Panc1 (cell line): ENCODE results near the gene FANCC. TPM values are rescaled to one million over a fixed set of nuclear protein-coding genes. Genes with fewer than 3 reads are reported as not detected.

Experiments used
- ATAC-seq: fragments of 200-7000 bp; cut with Tn5 transposase; 2 replicates; pipeline ENCODE4 v1.9.1; 2020; ENCODE audit warnings: mild to moderate bottlenecking, moderate library complexity
- BruUV-seq: library from RNA; stranded (reverse); fragments of 400-500 nt; replicated peaks from 2 replicates; lab custom pipeline; 2021; lab: Mats Ljungman, UMichigan
- CTCF ChIA-PET: fragments of 300-600 bp; sonication (Branson Sonifier 250); formaldehyde crosslinking; loops from one replicate; lab custom pipeline; 2022; ENCODE audit warnings: antibody characterized with exemption; lab: Charles Lee
- POLR2A ChIA-PET: fragments of 300-600 bp; sonication (Branson Sonifier 250); formaldehyde crosslinking; loops from one replicate; lab custom pipeline; 2022; ENCODE audit warnings: antibody characterized with exemption; lab: Charles Lee
- DNase-seq: peaks from one replicate; pipeline ENCODE4 v3.0.0-alpha.2; 2010; ENCODE audit warnings: low read depth, low spot score
- H3K27ac ChIP-seq: 2 replicates; pipeline ENCODE4 v1.5.1; 2011; ENCODE audit warnings: mild to moderate bottlenecking, low read length, inconsistent platforms
- H3K27me3 ChIP-seq: fragments of 200-500 bp; sonication (Bioruptor generic); 2 replicates; pipeline ENCODE4 v1.6.0; 2014; ENCODE audit warnings: low read length, inconsistent platforms; ENCODE audit not compliant: control insufficient read depth, insufficient read depth
- H3K36me3 ChIP-seq: fragments of 200-500 bp; sonication (Bioruptor generic); 2 replicates; pipeline ENCODE4 v1.5.1; 2014; ENCODE audit warnings: inconsistent platforms, mild to moderate bottlenecking, low read length, moderate library complexity; ENCODE audit not compliant: control insufficient read depth, insufficient read depth
- H3K4me1 ChIP-seq: 2 replicates; pipeline ENCODE4 v1.5.1; 2011; ENCODE audit warnings: inconsistent platforms, mild to moderate bottlenecking, low read length, moderate library complexity; ENCODE audit not compliant: control insufficient read depth, insufficient read depth
- H3K4me3 ChIP-seq, 2 experiments: 2 replicates each; pipeline ENCODE4 v1.5.1; 2011 to 2012; ENCODE audit warnings: low read depth in 2 of 2, low read length in 2 of 2, mild to moderate bottlenecking in 2 of 2, inconsistent platforms in 1 of 2, moderate library complexity in 1 of 2
- H3K9me3 ChIP-seq: fragments of 200-500 bp; sonication (Bioruptor generic); 2 replicates; pipeline ENCODE4 v1.5.1; 2014; ENCODE audit warnings: low read depth, mild to moderate bottlenecking, inconsistent platforms, low read length, moderate library complexity; ENCODE audit not compliant: control insufficient read depth, insufficient read depth
- POLR2AphosphoS5 ChIP-seq: IDR thresholded peaks from 2 replicates; pipeline ENCODE4 v1.6.1; 2012; ENCODE audit warnings: mild to moderate bottlenecking, low read depth, low read length, moderate library complexity
- SIN3A ChIP-seq: IDR thresholded peaks from 2 replicates; pipeline ENCODE4 v1.6.1; 2012; ENCODE audit warnings: low read depth, mild to moderate bottlenecking, low read length, moderate library complexity, borderline replicate concordance; ENCODE audit not compliant: insufficient read depth
- TCF7L2 ChIP-seq: IDR thresholded peaks from 2 replicates; pipeline ENCODE4 v1.6.1; 2011; ENCODE audit warnings: mild to moderate bottlenecking, low read depth, low read length, inconsistent platforms
- in situ Hi-C: cut with HindIII; loops from 2 replicates; pipeline ENCODE4 v1.10.0; 2016; ENCODE audit warnings: low sequenced_read_pairs, low pct_unique_long_range_greater_than_20kb
- intact Hi-C: fragments of 100-400 bp; cut with micrococcal nuclease; formaldehyde crosslinking; loops from one replicate; pipeline ENCODE4 v1.10.0; 2022; ENCODE audit not compliant: unreplicated experiment
- total RNA-seq: library from RNA; stranded (reverse); gene quantifications from one replicate; pipeline ENCODE4 v1.2.1, GENCODE V29; 2021; ENCODE audit not compliant: unreplicated experiment
- TF ChIP-seq, protein P1 (sequence below), 2 experiments: IDR thresholded peaks; 2 replicates each; pipeline ENCODE4 v1.6.1; 2011 to 2012; ENCODE audit warnings: low read depth in 2 of 2, control low read depth in 1 of 2, low read length in 1 of 2, mild to moderate bottlenecking in 1 of 2, moderate library complexity in 1 of 2; ENCODE audit not compliant: insufficient read depth in 1 of 2
- TF ChIP-seq, protein P2 (sequence below): fragments of 450-650 bp; IDR thresholded peaks from 2 replicates; pipeline ENCODE4 v1.5.1; 2017; ENCODE audit warnings: mild to moderate bottlenecking

The FANCC gene
- total RNA-seq, 1 experiment from 2014 or later = 17.8 TPM

DNA sequence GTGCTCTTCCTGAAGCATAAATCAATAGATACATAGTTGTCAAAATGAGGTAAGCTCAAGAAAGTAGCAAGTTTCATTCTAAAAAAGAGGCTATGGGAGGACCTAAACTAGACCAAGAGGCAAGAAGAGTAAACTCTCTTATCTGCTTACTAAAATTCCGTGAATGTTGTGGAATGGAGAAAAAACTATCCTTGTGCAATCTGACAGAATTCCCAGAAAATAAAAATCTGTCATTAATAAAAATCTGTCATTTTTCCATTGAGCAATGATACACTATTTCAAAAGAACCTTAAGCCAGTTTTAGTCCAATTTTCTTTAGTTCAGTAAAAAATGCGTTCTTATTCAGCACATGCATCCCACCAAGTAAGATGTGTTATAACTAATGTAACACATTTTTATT, 15.9 kb upstream of the FANCC start:
- no TSS peak for BruUV-seq
- intact Hi-C loops (no loop called here), in situ Hi-C loops (no loop called here)
- Histone ChIP-seq H3K4me3 (no peak overlapping the region), H3K27ac (no peak overlapping the region), H3K27me3 (no peaks in the 10 kb centered on the region), H3K9me3 (no peaks in the 10 kb centered on the region), H3K4me1 (no peaks in the 10 kb centered on the region), H3K36me3 (no peaks in the 10 kb centered on the region)
- DNase-seq = no peak
- no peak for ATAC-seq
- TF ChIP-seq, protein P1, sequence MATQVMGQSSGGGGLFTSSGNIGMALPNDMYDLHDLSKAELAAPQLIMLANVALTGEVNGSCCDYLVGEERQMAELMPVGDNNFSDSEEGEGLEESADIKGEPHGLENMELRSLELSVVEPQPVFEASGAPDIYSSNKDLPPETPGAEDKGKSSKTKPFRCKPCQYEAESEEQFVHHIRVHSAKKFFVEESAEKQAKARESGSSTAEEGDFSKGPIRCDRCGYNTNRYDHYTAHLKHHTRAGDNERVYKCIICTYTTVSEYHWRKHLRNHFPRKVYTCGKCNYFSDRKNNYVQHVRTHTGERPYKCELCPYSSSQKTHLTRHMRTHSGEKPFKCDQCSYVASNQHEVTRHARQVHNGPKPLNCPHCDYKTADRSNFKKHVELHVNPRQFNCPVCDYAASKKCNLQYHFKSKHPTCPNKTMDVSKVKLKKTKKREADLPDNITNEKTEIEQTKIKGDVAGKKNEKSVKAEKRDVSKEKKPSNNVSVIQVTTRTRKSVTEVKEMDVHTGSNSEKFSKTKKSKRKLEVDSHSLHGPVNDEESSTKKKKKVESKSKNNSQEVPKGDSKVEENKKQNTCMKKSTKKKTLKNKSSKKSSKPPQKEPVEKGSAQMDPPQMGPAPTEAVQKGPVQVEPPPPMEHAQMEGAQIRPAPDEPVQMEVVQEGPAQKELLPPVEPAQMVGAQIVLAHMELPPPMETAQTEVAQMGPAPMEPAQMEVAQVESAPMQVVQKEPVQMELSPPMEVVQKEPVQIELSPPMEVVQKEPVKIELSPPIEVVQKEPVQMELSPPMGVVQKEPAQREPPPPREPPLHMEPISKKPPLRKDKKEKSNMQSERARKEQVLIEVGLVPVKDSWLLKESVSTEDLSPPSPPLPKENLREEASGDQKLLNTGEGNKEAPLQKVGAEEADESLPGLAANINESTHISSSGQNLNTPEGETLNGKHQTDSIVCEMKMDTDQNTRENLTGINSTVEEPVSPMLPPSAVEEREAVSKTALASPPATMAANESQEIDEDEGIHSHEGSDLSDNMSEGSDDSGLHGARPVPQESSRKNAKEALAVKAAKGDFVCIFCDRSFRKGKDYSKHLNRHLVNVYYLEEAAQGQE (IDR thresholded peaks at IDR 0.05; ENCODE audit: insufficient read depth in 1 of 2, low read depth in 2 of 2, low read length in 1 of 2) = no peak
- TF ChIP-seq, protein P2, sequence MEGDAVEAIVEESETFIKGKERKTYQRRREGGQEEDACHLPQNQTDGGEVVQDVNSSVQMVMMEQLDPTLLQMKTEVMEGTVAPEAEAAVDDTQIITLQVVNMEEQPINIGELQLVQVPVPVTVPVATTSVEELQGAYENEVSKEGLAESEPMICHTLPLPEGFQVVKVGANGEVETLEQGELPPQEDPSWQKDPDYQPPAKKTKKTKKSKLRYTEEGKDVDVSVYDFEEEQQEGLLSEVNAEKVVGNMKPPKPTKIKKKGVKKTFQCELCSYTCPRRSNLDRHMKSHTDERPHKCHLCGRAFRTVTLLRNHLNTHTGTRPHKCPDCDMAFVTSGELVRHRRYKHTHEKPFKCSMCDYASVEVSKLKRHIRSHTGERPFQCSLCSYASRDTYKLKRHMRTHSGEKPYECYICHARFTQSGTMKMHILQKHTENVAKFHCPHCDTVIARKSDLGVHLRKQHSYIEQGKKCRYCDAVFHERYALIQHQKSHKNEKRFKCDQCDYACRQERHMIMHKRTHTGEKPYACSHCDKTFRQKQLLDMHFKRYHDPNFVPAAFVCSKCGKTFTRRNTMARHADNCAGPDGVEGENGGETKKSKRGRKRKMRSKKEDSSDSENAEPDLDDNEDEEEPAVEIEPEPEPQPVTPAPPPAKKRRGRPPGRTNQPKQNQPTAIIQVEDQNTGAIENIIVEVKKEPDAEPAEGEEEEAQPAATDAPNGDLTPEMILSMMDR = no peak
- TF ChIP-seq SIN3A (no peak), POLR2AphosphoS5 (no peak), TCF7L2 (no peak)
- CTCF ChIA-PET = no interaction called here
- POLR2A ChIA-PET = no interaction called here

DNA sequence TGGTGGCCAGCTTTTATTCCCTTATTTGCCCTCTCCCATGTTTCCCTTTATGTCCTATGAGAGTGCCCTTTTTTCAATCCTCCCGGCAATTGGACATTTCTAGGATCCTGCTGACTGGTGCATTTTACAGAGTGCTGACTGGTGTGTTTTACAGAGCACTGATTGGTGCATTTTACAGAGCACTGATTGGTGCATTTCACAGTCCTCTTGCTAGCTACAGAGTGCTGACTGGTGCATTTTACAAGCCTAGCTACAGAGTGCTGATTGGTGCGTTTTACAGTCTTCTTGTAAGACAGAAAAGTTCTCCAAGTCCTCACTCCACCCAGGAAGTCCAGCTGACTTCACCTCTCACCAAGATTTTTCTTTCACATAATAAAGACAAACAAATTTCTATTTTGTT, 15.4 kb upstream of the FANCC start:
- intact Hi-C loops (no loop called here), in situ Hi-C loops (no loop called here)

More for the DNA sequence above, 15.4 kb upstream of the FANCC start:
- TF ChIP-seq, protein P1 (IDR thresholded peaks at IDR 0.05; ENCODE audit: insufficient read depth in 1 of 2, low read depth in 2 of 2, low read length in 1 of 2) = no peak
- TF ChIP-seq TCF7L2 (no peak), SIN3A (no peak), POLR2AphosphoS5 (no peak)
- TF ChIP-seq, protein P2 = no peak
- H3K4me3 ChIP-seq = no peak overlapping the region
- ChIA-PET POLR2A (no interaction called here), CTCF (no interaction called here)
- no peak for ATAC-seq
- BruUV-seq = no TSS peak
- H3K9me3 ChIP-seq = no peaks in the 10 kb centered on the region; the same call in 1 of the 2 replicates
- no peak for DNase-seq
- H3K27me3 ChIP-seq = no peaks in the 10 kb centered on the region
- H3K4me1 ChIP-seq = no peaks in the 10 kb centered on the region
- no peak overlapping the region for H3K27ac ChIP-seq
- H3K36me3 ChIP-seq = no peaks in the 10 kb centered on the region
